ENCODE results near the gene ADRA2B.
"Not testable (repeated sequence)": the region's sequence is repeated elsewhere in the genome, so short reads cannot be mapped to it uniquely, and the experiment has no call there.

Gene ADRA2B

DNA sequence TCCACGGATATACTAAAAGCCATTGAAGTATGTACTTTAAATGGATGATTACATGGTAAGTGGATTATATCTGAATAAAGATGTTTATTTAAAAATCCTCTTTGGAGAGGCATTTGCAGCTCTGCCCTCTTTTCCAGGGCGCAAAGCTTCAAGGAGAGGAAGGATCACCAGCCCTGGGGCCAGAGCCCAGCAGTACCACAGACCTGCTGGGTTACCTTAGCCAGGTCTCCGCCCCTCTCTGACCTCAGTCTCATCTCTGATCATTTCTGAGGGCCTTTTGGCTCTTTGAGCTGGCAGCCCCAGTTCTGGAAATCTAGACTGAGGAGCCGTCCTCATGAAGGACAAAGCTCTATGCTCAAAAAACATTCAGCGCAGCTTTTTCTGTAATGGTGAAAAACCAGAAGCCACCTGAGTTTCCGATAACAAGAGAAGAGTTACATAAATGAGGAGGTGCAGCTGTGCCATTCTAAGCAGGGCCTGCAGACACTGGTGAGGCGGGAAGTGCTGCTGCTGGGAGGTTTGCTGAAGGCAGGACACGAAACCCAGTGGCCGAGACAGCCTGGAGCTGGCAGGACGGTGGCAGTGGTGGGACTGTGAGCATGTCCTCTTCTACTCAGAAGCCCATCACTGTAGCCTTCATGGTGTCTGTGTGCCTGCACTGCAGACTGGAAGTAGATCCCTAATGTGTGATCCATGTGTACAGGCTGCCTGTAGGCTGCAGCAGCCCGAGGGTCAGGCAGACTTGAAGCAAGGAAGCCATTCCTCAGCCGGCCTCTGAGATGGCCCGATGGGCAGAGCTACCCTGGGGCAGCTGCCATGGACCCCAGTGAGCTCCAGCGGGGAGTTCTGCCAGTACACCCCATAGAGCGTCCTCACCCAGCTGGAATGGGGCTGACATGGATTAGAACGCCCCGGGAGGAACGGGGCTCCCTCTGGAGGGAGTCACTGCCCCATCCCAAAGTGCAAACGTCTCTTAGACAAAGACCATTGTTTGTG lies 27.7 kb downstream of the ADRA2B start:
- H3K36me3 ChIP-seq, result no peaks in the 10 kb centered on the region
- peaks cover 40 to 57% (median 45%) of the 10 kb centered on the region in 10 experiments for H3K4me1 ChIP-seq
- no peak for TF ChIP-seq Cebpa-rat (IDR thresholded peaks at IDR 0.05)
- no peak overlapping the region for H3K4me3 ChIP-seq
- H3K4me2 ChIP-seq, result no peak overlapping the region
- no peaks in the 10 kb centered on the region for H3K27me3 ChIP-seq
- H3K9me3 ChIP-seq (replicated peaks in 1 of 11), result peaks cover 0 to 4% (median 0%) of the 10 kb centered on the region in 11 experiments; a peak in 1 of 22 replicates
- H4K20me1 ChIP-seq, result no peaks in the 10 kb centered on the region
- H3K27ac ChIP-seq, result no peak overlapping the region
- no peak overlapping the region for H3K9ac ChIP-seq

DNA sequence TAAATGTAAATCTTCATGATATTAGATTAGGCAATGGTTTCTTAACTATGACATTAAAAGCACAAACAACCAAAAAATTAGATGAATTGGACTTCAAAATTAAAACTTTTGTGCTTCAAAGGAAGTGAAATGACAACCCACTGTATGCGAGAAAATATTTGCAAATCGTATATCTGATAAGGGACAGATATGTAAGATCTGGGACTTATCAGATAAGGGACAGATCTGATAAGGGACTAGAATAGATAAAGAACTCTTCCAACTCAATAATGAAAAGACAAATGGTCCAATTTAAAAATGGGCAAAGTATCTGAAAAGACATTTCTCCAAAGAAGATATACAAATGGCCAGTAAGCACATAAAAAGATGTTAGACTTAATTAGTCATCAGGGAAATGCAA lies 29.2 kb downstream of the ADRA2B start:
- Histone ChIP-seq H3K9ac (no peak overlapping the region), H3K4me1 (peaks cover 41 to 57% (median 50%) of the 10 kb centered on the region in 10 experiments), H4K20me1 (no peaks in the 10 kb centered on the region), H3K27ac (no peak overlapping the region), H3K9me3 (replicated peaks in 1 of 11) (peaks cover 0 to 4% (median 0%) of the 10 kb centered on the region in 11 experiments; a peak in 1 of 22 replicates), H3K27me3 (no peaks in the 10 kb centered on the region), H3K36me3 (no peaks in the 10 kb centered on the region), H3K4me3 (no peak overlapping the region), H3K4me2 (no peak overlapping the region; a peak in 1 of 22 replicates)
- TF ChIP-seq Cebpa-rat (IDR thresholded peaks at IDR 0.05), result no peak

DNA sequence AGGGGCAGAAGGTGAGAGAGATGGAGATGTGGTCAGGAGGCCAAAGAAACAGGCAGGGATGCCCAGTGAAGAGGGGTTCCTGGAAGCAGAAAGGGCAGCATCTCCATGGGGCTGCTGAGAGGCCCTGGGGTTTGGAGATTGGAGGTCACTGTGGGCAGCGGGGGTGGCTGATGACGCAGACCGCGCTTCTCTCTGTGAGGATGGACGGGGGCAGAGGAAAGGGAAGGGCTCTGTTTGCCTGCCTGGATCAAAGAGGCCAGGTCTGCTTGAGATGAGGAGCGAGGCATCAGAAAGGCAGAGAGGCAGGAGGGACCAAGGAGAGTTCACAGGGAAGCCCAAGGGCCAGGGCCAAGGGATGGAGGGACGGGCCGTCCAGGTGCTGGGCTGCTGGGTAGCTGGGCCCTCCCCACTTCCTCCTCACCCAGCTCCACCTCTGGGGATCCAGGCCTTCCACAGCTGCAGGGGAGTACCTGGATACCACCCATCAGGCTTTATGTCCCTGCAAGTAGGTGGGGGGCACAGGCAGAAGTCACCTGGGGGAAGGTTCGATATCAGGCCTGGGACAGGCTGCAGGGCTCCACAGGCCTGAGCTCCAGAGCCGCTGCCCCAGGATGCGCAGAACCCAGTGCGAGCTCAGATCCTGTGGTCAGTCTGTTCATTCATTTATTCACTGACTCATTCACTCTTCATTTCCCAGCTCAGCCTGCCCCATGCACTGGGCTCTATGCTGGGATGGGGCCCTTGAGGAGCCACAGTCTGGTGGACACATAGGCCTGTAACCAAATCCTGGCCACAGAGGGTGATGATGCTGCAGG lies 30.6 kb downstream of the ADRA2B start:
- no peak for TF ChIP-seq Cebpa-rat (IDR thresholded peaks at IDR 0.05)
- Histone ChIP-seq H4K20me1 (no peaks in the 10 kb centered on the region), H3K9me3 (replicated peaks in 1 of 11) (peaks cover 0 to 7% (median 0%) of the 10 kb centered on the region in 11 experiments; a peak in 3 of 22 replicates), H3K36me3 (no peaks in the 10 kb centered on the region), H3K4me2 (peak overlapping the region in 10 of 11 experiments; percentile 70 to 93 (median 86); a peak in 19 of 22 replicates), H3K27ac (no peak overlapping the region), H3K27me3 (no peaks in the 10 kb centered on the region), H3K9ac (no peak overlapping the region), H3K4me3 (no peak overlapping the region), H3K4me1 (peaks cover 30 to 45% (median 40%) of the 10 kb centered on the region in 10 experiments)

DNA sequence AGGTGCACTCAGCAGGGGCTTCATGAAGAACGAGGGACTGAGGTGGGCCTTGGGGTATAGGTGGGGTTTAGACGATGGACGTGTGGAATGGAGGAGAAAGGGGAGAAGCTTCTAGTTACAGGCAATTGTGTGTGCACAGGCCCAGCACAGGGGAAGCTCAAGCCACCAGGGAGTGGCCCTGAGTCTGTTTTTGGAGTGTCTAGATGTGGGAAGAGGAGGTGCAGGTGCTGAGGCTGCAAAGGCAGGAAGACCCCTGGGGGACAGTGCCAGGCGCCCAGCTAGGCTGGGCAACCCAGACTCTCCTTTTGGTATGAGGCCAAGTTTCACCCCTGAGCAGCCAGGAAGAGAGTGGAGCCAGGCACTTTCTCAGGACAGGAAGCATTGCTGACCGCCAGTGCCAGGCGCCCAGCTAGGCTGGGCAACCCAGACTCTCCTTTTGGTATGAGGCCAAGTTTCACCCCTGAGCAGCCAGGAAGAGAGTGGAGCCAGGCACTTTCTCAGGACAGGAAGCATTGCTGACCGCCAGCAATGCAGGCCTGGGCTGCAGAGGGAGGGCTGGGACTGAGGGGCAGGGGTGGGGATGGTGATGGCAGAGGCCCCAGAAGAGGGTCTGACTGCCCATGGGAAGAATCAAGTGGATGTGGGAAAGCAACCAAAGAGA lies 31.4 kb downstream of the ADRA2B start:
- Histone ChIP-seq H3K27ac (peak overlapping the region in 3 of 11 experiments; percentile 14 to 35 (median 18); a peak in 4 of 22 replicates), H3K4me2 (peak overlapping the region; percentile 70 to 93 (median 85)), H3K9ac (peak overlapping the region in 5 of 11 experiments; percentile 13 to 63 (median 24); a peak in 3 of 22 replicates), H3K4me1 (peaks cover 30 to 45% (median 40%) of the 10 kb centered on the region in 10 experiments)
- not testable (repeated sequence) for H4K20me1 ChIP-seq; H3K27me3 ChIP-seq; H3K36me3 ChIP-seq; H3K9me3 ChIP-seq (replicated peaks in 1 of 11); H3K4me3 ChIP-seq

DNA sequence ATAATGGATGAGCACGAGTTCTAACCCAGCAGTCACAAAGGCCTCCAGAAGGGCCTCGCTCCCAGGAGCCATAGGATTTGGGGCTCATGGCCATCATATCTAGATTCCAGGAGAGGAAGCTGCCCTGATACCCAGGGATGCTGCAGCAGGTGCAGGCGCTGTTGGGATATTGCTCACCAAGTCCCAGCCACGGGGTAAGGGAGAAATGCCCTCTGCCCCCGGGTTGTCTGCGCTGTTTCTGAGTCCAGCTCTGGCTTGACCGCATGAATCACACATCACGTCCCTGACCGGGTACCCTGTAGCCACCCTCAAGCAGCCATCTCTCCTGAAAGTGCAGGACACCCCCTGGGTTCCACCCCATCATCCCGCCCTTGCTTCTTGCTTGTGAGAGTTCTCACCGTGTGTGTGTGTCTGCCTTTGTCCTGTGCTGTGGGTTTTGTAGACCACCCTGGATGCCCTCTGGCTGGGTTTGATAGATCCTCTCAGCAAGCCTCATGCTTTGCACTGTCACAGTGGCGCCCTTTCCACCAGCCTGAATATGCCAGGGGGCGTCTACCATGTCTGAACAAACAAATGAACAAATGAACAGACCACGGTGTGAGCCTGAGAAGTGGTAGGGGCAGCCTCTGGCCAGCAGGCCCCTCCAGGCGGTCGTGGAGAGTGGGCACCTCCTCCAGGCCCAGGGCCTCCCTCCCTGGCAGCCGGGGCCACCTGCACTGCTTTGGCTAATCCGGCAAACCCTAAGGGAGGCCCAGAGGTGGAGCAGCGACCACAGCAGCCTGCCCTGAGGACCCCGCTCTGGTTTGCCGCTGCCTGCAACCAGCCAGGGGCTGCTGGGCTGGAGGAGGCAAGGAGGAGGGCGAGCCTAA lies 32.1 kb downstream of the ADRA2B start:
- Histone ChIP-seq H3K4me3 (no peak overlapping the region; a peak in 1 of 20 replicates), H3K36me3 (no peaks in the 10 kb centered on the region), H3K27me3 (no peaks in the 10 kb centered on the region), H3K4me1 (peaks cover 30 to 45% (median 40%) of the 10 kb centered on the region in 10 experiments), H3K27ac (peak overlapping the region in 4 of 11 experiments; percentile 14 to 35 (median 20); a peak in 6 of 22 replicates), H3K9ac (peak overlapping the region in 5 of 11 experiments; percentile 13 to 63 (median 24); a peak in 4 of 22 replicates), H3K4me2 (peak overlapping the region; percentile 70 to 93 (median 85)), H4K20me1 (no peaks in the 10 kb centered on the region), H3K9me3 (replicated peaks in 1 of 11) (peaks cover 0 to 8% (median 0%) of the 10 kb centered on the region in 11 experiments; a peak in 3 of 22 replicates)
- TF ChIP-seq Cebpa-rat (IDR thresholded peaks at IDR 0.05), result no peak

DNA sequence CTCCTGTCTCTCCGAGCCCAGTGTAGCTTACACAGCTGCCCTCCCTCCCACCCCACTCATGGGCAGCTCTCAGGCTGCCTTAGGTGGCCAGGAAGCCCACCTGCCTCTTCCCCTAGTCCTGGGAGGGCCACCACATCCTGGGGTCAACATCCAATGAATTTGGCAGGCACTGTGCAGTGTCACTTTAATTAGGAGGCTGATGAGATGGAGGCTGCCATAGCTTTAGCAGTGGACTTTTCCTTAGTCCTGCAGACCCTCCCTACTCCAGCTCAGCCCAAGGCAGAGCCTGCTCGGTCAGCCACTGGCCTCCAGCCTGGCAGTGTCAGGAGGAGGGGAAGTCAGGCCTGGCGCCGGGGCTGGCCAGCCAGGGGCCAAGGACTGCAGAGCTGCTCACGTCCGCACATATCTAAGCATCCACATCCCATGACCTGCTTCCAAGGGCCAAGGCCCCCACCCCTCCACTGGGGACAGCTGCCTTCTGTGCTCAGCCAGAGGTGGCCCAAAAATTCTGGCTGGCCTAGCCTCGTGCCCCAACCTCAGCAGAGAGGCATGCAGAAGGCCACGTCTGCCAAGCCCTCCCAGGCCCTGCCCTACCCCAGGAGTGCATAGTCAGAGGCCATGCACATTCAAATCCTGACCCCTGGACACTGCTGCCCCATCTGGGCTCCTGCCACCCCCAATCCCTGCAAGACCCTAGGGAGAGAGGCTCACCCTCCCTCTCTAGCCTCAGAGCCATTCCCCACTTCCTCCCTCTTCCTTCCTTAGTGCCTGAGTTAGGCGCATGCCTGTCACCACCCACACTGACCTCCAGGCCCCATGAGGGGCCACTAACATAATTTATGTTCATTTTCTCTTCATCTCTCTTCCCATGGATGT lies 33.1 kb downstream of the ADRA2B start:
- Histone ChIP-seq H3K27me3 (no peaks in the 10 kb centered on the region), H3K4me1 (peaks cover 30 to 45% (median 40%) of the 10 kb centered on the region in 10 experiments), H4K20me1 (no peaks in the 10 kb centered on the region), H3K36me3 (no peaks in the 10 kb centered on the region), H3K4me2 (peak overlapping the region; percentile 70 to 93 (median 85)), H3K9me3 (replicated peaks in 1 of 11) (peaks cover 0 to 8% (median 0%) of the 10 kb centered on the region in 11 experiments; a peak in 3 of 22 replicates), H3K9ac (no peak overlapping the region; a peak in 1 of 22 replicates), H3K4me3 (peak overlapping the region in 1 of 10 experiments; percentile 16; a peak in 1 of 20 replicates), H3K27ac (peak overlapping the region in 2 of 11 experiments; percentile 13 to 48; a peak in 1 of 22 replicates)
- no peak for TF ChIP-seq Cebpa-rat (IDR thresholded peaks at IDR 0.05)

Measured in BLaER1 treated with 17β-estradiol and CSF1 and Interleukin-3, amounts not matched to agents 10 nM and 100 nM (cell line).